ENCODE results near the gene TEX261.
"Not testable (repeated sequence)": the region's sequence is repeated elsewhere in the genome, so short reads cannot be mapped to it uniquely, and the experiment has no call there.

Gene TEX261

GRCh38 chr2:70999931-71000330, 5.3 kb upstream of the TEX261 start:
- DNase-seq, result not testable (repeated sequence)

DNA sequence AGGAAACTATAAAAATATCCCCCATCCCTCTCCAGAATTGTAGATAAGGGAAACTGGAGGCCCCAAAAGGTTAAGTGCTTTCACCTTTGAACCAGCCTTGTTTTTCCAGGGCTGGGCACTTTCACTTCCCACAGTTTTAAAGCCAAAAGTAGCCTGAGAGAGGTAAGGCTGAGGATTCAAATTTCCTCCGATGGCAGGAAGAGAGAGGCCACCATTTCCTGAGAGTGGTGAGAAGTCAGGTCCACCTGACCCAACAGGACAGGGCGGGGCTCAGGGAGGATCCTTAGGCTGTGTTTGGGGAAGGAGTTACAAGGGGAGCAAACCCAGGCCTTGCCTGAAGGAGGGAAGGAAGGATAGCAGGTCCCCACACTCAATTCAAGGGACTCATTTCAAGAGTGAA, 4.7 kb upstream of the TEX261 start:
- no peak for DNase-seq

- DNase-seq, result not testable (repeated sequence)
These were observed 4.2 kb upstream of the TEX261 start for GRCh38 chr2:70998885-70999284.

DNA sequence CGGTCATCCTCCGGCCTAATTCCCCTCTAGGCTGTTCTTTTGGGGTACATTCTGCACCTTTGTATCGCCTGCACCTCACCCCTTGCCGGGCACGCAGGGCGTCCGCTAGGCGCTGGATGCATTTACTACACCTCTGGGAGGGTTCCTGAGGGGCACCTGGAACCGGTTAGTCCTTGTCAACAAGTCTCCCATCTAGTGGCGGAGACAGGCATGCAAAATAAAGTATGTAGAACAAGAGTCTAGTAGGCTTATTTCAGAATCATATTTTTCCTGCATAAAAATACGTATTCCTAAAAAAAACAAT, 705 bp upstream of the TEX261 start:
- DNase-seq, result no peak

GRCh38 chr2:70994009-70994698, 519 bp downstream of the TEX261 start:
- no peak for DNase-seq

- DNase-seq, result no peak
These were observed 1.5 kb downstream of the TEX261 start for GRCh38 chr2:70992945-70993853.

DNA sequence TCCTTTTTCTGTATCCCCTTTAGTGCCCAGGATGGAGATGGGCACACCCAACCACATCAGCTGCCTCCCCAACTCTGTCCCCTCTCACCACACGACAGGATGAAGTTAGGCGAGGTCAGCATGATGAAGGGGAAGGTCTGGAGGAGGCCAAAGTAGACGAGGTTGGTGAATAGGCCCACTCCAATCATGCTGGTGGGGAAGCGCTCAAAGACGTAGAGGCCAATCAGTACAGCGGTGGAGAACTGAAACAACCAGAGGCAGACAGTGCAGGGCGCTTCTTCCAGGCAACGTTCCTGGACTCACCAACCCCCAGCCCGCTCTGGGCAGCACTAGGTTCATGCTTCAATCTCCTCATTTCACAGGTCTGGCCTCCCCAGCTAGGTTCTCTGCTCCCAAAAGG, 2.9 kb downstream of the TEX261 start:
- no peak for DNase-seq

- no peak for DNase-seq
These were observed 3.5 kb downstream of the TEX261 start for GRCh38 chr2:70991142-70991541.

DNA sequence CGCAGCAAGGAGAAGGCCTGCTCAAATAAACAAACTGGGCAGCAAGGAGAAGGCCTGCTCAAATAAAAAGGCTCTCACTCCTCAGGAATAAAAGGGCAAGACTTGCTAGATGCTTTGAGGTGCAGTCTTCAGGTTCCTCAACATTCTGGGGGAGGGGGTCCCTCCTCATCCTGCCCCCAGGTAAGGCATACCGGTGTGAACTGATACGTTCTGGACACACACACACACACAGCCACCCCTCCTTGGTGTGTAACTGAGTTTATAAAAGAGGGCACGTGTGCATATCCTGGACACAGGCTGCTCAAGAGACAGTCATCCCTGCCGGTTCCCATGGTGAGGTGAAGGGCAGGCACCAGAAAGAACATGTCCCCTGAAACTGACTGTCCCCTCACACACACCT, 4.5 kb downstream of the TEX261 start:
- no peak for DNase-seq

- DNase-seq, result no peak
These were observed 5.7 kb downstream of the TEX261 start for GRCh38 chr2:70988726-70989648.

- DNase-seq, result no peak
These were observed 6.5 kb downstream of the TEX261 start for GRCh38 chr2:70988151-70988550.

- DNase-seq, result no peak
These were observed 7.3 kb downstream of the TEX261 start for GRCh38 chr2:70987386-70987785.

DNA sequence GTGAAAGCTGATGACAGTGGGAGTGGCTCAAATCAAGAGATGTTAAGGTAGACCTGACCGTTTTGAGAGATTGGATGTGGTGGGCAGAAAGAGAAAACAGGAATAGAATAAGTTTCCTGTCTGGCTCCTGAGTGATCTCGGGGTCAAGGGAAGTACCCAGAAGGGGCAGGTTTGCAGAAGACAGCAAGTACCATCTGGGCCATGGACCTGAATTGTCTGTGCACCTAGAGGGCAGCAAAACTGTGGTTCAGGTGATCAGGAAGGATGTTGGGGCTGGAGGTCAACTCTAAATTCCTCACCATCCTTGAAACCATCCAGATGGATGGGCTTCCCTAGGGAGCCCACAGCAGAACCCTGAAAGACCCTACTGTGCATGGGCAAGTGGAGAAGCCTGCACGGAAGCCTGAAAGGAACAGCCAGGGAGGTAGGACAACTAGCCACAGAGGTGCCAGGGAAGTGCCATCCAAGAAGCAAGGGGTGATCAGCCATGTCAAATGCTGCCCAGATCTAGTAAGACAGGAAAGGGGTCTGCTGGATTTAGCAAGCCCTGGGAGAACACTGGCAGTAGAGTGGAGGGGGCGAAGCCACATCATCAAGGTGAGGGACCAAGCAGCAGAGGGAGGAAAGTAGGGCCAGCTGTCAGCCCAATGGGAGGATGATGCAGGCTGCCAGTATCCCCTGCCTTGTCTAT, 8.0 kb downstream of the TEX261 start:
- no peak for DNase-seq

DNA sequence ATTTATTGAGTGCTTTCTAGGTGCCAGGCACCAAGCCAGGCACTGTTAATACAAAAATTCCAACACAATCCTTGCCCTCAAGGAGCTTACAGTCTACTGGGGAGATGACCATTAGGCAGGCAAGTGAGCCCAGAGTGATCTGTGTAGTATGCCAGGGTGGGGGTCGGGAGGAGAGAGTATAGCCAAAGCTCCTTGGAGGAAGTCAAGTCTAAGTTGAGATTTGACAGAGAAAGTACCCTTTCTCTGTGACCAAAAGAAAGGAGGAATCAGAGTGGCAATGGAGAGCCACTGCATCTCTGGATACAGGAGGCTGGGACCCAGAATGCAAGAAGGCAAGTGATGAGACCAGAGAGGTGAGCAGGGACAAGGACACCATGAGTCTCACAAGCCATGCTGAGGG, 8.7 kb downstream of the TEX261 start:
- DNase-seq, result no peak

- no peak for DNase-seq
These were observed 9.4 kb downstream of the TEX261 start for GRCh38 chr2:70985283-70985688.

DNA sequence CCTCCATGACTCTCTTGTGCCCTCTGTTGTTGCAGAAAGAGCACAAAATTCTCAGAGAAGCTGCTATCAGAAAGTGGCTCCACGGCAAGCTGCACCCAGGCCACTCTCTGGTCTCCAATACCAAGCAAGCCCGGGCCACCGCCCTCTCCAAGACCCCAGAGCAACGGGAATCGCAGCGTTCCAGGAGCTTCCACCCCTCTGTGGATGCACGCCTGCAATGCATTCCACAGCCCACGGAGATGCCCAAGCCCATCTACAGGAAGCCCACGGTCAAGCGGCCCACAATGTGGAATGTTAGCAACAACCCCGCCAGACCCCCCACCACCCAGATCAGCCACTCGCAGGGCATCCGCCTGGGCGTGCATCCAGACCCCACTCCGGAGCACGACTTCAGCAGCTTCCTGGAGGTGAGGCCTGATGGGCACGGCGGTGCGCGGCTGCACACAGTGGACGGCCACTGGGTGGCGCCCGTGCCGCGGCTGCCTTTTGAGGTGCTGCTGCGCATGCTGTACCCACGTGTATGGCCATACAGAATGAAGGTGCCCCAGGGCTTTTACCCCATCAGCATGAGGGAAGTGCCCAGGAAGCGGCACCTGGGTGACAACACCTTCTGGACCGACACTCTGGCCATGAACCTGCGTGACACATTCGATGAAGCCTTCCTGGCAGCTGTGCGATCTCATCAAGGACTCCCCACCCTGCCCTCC, 9.9 kb downstream of the TEX261 start:
- no peak for DNase-seq

GRCh38 chr2:70984228-70984575, 10.5 kb downstream of the TEX261 start:
- DNase-seq, result no peak

DNA sequence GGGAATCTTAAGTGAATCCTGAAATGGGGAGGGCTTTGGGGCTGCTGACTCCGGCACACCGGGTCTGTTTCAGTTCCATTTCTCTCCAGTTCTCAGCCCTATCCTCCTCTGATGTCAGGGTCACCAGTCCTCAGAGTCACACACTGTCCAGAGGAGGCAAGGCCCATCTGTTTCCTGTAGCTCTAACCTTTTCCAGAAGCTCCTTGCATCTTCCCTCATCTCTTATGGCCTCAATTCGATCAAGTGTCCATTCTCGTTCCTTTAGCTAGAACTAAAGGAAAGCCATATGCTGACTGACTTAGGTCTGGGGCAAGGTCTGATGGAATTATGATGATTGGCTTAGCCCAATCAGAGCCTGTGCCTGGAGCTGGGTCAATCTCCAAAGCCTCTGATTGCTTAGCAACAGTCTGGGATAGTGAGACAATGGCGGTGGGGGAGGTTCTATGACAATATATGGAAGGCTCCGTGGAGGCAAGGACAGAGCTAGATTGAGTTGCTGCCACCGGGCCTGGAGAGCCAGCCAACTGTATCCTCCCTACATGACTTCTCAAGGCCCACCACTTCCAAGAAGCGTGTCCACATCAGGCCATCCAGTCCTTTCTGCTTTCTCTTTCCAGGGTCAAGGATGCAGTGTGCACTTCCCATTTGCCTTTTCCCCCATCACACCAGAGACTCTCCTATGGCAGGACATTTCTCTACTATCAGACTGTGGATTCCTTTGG, 11.0 kb downstream of the TEX261 start:
- no peak for DNase-seq

DNA sequence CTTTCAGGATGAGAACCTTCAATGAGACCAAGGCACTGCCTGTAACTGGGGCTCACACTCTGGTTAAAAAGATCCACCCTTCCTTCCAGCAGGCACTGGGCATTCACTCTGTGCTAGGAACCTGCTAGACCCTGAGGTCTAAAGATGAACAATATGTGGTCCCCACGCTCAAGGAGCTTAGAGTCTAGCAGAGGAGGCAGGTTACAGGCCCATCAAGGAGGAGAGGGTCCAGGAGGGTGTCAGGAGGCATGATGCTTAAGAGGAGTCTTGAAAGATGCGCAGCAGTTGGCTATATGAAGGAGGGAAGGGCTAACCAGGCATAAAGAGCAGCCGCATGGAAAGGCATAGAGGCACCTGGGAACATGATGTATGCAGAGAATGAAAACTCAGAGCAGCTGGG, 11.7 kb downstream of the TEX261 start:
- no peak for DNase-seq

DNA sequence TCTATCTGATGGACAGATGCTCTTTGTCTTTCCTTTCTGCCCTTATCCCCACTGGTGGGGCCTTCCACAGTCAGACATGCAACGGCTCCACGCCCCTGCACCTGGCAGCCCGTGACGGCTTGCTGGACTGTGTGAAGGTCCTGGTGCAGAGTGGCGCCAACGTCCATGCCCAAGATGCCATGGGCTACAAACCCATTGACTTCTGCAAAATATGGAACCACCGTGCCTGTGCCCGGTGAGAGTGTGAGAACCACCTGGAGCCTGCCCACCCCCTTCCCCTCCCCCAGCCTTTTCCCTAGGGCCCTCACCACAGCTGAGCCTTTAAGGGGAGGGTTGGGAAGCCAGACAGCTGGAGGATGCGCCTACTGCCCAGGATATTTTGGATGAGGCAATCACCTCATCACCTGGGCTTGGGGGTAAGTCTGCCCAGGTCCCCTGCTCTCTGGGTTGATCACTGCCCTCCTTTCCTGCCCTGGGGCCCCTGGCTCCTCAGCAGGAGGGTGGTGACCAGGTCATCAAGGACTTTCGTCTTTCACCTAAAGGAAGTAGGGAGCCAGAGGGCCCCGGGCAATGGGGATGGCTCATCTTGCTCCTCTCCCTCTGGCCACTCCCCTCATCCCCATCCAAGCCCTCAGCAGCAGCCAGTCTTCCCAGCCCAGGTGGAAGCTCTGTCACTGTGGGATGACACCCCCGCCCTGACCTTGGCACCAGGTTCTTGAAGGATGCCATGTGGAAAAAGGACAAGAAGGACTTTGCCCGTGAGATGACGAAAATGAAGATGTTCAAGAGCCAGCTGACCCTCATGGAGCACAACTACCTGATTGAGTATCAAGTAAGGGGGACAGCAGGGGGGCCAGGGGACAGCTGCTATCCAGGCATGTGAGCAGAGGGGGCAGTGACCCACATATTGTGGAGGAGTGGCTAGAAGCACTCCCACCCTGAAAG, 12.5 kb downstream of the TEX261 start:
- no peak for DNase-seq

All from NCI-H1436 treated with DMSO at 0.1 percent for 48 hours (cell line).